ENCODE data around the gene MYO5C.
"Not testable (repeated sequence)": the region's sequence is repeated elsewhere in the genome, so short reads cannot be mapped to it uniquely, and the experiment has no call there.

The MYO5C gene

DNA sequence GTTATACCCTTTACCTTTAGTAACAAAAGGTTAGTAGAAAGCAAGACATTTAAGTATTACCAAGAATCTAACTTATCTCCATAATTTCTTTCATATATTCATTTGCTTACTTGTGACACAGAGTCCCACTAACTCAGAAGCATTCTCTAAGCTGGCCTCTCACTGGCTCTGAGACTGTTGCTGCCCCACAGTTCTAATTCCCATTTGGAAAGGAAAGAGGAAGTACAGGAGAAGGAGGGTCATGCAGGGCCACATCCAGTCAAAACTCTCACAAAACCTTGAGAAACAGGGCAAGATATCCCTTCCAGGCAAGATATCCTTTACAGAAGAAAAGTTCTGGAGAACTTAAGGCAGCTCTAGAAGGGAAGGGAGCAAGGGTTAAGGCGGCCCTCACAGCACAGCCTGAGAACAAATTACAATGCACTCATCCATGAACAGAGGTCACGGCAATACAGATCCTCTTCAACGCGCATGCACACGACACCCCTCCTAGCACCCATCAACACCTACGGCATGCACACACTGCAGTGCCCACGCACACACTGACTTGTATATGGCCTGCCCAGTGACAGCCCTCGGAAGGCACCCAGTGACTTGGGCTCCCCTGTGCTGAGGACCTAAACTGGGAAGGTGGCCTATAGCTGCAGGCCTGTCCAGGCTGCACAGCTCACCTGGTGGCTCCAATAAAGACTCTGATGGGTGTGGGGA, 13.0 kb upstream of the MYO5C start:
- no peak for DNase-seq

DNA sequence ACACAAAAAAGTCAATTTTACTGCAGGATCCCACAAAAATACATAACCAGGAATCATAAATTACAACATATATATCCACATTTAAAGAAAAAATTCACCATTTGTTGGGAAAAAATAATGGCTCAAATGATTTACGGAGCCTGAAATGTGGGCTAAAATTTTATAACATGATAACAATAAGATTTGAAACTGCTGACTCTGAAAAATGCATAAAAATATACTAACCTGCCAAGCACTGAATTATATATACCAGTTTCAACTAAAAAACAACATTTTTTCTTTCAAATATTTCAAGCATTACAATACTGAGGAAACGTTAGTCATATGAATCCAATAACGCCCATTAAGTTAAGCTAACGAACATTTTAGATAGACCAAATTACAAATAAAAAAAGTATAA, 12.2 kb upstream of the MYO5C start:
- no peak for DNase-seq

DNA sequence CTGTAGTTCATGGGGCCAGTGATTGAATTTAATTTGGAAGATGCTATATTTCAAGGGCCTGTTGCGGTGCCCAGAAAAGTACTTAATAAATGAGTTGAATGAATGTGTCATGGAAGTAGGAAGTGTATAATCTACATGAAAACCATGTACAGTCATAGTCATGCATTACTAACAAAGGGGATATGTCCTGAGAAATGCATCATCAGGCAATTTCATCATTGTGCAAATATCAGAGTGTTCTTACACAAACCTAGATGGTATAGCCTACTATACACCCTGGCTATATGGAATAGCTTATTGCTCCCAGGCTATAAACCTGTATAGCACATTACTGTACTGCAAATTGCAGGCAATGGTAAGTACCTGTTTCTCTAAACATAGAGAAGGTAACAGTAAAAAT, 10.7 kb upstream of the MYO5C start:
- no peak for DNase-seq

DNA sequence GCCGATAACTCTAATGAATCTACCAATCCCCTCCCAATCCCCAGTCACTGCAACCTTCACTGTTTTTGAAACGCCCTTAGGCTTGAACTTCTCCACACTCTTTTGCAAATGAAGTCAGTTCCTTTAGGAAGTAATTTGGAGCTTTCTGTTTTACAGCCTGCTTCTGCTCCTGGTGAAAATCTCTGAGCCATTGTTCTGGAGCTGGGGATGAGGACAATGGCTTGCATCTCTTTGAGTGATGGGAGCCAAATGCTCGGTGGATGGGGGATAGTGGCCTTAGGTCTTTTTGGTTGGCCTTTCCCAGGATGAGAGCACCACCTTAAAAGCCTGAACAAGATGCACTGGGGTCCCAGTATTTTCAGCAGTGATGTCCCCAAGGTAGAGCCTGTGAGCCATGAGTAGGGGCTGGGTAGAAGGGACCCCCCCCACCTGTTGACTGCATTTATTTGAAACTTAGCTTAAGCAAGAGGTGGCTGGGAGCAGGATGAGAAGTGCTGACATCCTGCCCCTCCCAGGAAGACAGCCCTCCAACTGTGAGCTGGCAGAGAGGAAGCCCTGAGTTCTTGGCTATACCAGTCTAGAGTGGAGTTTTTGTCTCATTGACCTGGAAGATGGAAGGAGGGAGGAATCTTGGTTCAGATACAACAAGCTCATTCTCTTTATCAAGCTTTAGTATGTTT, 7.6 kb upstream of the MYO5C start:
- DNase-seq = no peak

DNA sequence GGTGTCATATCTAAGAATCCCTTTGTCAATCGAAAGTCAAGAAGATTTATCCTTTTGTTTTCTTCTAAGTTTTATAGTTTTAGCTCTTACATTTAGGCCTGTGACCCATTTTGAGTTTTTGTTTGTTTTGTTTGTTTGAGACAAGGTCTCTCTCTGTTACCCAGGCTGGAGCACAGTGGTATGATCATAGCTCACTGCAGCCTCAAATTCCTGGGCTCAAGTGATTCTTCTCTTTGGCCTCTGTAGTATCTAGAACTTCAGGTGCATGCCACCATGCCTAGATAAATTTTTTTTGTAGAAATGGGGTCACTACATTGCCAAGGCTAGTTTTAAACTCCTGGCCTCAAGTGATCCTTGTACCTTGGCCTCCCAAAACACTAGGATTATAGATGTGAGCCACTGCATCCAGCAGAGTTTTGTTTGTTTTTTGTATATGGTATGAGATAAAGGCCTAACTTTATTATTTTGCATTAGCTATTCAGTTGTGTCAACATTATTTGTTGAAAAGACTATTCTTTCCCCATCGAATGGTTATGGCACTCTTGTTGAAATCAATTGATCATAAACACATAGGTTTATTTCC, 5.8 kb upstream of the MYO5C start:
- DNase-seq = no peak

DNA sequence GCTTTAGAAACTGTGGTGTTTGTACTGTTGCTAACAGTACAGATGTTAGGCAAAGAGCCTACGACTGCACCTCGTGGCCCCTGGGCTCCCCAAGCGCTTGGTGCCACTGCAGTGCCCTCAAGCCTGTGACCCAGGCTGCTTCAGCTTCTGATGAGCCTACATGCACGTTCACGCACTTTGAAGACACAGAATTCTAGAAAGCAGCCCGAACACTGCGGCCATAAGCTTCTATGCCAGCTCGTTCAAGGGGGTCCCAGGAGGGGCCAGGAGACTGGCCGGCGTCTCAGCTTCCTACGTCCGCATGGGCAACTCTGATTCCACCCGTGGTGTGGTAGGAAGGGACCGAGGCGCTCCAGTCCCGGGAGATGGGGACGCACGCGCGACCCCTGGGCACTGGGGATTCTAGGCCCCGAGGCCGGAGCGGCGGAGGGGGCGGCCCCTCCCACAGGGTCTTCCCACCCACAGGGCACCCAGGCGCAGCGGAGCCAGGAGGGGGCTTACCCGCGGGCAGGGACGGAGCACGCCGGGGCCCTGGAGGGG, 653 bp downstream of the MYO5C start:
- DNase-seq = no peak

DNA sequence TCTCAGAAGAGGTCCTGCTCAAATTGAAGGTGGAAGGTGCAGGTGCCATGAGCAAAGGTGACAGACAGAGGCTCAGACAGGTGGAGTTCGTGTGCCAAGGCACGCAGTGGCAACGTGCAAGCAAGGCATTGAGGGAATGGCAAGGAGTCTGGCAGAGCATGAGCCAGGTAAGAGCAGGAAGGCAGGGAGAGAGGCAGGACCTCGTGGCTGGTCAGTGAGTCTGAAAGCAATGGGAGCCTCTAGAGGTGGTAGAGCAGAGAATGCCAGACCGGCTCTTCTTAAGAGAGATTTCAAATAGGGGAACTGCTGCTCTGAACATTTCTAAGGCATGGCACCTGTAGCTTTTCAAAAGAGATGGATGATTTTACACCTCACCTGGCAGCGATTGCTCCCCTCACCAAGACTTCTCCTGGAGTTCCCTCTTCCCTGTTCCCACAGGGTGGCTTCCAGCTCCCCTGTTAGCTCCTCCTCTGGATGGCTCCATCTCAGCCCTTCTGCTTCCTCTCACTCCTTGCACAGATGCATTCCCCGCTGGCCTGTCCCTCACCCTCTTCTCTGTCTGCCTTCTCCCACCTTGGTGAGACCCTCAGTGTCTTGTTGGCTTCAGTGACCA, 2.7 kb downstream of the MYO5C start:
- DNase-seq = no peak

DNA sequence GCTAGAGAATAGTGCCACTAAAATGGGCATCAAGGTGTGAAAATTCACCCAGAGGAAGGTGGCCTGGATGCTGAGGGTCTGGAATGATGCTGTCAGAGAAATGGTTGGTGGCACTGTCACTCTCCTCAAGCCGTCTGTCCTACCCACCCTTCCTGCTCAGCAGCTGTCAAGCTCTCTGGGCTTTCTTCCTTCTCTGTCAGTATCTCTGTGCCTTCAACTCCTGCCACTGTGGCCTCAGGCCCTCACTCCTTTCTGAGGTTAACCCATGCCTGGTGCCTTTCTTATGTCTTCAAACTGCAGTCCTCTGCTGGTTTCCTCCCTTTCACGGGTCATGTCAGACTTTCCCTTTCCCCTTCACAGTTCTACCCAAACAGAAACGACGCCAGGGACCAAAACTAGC, 4.4 kb downstream of the MYO5C start:
- no peak for DNase-seq

DNA sequence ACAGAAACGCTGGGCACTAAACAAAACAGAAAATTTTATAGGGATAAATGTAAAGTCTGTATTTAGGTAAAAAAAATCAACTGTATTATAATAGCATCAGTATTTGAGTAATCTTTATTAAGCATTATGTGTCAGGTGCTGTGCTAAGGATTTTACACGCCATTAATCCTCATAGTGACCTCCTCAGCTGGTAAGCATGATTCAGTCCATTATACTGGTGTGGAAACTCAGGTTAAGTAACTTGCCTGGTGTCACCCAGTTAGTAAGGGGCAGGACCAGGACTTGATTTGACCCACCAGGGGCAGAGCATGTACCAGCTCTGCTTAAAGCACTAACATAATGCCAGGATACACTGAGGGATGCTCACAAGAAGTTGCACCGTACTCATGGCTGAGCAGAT, 4.8 kb downstream of the MYO5C start:
- no peak for DNase-seq

DNA sequence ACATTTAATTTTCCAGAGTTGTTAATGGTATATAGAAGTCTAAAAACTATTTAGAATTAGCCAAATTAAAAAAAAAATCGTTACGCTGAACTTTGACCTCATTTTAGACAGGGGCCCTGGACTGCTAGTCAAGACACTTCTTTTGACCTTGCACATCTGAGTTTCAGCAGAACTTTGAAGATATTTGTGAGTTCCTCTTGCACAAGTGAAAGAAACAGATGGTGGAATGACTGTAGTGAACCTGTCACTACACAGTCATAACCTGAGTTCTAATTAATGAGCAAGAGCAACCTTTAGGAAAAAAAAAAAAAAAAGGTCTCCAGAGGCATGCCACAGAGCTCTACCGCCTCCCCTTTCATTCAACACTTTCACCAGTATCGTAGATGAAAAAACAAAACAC, 5.3 kb downstream of the MYO5C start:
- DNase-seq = no peak

DNA sequence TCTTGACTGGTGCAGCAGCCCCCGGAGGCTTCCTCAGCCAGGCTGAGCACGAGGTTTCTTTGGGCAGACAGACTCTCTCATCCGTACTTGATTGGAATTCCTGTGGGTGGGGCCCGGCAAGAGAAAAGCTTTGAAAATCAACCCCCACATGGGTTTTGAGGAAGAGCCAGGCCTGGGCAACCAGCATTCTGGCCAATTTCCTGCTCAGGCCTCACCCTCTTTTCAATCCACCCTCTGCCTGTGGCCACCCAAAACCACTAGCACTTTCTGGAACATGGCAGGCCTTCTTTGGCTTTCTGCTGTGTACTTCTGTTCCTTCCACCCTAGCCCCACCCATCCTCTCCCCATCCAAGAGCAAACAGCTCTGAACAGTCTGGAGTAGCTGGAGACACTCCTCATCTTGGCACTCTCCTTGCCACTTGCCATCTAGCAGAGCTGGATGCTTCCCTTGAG, 5.9 kb downstream of the MYO5C start:
- DNase-seq = no peak

DNA sequence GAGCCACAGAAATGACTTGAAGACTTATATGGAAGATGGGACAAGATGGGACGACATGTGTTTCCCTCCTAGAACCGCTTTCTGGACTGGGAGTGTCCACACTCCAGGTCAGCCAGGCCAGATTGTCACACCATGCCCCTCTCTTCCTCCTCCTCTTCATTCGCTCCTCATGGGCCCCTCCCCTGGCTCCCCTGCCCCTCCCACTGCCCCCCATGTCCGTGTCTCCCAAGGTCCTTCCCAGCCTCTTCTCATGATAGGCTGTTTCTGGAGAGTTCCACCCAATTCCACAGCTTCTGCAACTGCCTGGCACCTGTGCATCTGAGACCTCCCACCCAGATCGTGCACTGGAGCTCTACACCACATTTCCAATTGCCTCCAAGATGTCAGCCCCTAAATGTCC, 6.6 kb downstream of the MYO5C start:
- DNase-seq = no peak

DNA sequence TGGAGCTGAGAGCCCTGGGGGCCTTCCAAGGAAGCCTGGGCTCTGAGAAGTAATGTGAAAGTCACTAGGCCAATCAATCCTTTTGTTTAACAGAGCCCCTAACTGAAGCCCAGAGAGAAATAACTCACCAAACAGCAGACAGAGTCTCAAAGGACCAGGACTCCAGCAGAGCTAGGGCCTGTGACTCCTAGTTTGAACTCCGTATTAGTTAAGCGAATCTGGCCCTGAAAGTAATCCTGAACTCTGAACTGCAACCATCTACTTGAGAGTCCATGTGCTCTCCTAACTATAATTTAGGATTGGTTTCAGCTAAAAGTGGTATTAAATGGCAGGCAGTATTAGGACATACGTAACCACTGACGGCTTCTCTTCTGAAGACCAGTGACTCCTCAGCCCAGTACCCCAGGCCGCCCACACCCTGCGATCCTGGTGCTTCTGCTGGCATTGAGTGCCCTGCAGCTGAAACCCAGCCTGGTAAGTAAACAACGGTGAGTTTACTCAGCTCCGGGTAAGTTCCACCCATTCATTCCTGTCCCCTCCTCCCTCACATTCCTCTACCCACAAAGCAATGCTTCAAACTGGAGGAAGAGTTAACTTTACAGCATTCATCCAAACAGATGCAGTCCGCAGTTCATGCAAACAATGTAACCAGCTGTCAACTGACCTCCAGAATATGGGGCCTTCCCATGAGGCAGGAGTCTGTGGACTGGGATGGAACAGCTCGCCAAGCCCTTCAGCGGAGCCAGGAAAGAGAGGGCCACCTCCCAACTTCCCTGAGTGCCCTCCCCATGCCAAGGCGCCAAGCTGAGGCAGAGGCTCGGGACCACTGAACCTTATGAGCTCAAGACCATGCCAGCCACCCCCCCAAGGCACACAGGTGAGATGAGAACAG, 7.3 kb downstream of the MYO5C start:
- DNase-seq = no peak

DNA sequence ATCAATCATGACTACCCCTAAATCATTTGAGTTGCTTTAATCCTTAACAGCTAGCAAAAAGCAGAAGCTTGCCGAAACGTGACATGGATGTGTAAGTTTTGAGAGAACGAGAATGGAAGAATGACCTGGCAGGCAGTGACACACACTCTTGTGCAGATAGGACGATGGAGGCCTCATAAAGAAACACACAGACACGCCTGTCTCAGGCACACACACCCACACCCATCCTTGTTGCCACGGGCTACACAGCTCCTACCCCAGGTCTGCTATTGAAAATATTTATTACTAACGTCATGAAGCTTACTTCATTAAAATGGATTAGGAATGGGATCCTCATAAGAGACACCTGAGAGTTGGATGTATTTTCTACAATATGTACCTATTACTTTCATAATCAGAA, 8.5 kb downstream of the MYO5C start:
- no peak for DNase-seq

DNA sequence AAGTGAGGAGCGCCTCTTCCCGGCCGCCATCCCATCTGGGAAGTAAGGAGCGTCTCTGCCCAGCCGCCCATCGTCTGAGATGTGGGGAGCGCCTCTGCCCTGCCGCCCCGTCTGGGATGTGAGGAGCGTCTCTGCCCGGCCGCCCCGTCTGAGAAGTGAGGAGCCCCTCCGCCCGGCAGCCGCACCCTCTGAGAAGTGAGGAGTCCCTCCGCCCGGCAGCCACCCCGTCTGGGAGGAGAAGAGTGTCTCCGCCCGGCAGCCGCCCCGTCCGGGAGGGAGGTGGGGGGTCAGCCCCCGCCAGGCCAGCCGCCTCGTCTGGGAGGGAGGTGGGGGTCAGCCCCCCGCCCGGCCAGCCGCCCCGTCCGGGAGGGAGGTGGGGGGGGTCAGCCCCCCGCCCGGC, 9.7 kb downstream of the MYO5C start:
- DNase-seq = not testable (repeated sequence)

DNA sequence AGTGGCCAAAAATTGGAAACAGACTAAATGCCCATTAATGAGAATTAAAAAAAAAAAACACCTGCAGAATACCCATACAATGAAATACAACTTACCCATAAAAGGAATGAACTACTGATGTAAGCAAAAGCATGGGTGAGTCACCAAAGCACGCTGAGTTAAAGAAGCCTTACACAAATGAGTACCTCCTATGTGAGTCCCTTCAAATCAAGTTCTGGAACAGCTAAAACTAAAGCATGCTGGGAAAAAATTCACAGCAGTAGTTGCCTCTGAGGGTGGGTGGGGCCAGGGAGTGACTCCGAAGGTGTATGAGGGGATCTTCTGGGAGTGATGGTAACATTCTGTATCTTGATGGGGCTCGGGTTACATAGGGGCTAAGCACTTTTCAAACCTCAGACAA, 11.4 kb downstream of the MYO5C start:
- DNase-seq = no peak

DNA sequence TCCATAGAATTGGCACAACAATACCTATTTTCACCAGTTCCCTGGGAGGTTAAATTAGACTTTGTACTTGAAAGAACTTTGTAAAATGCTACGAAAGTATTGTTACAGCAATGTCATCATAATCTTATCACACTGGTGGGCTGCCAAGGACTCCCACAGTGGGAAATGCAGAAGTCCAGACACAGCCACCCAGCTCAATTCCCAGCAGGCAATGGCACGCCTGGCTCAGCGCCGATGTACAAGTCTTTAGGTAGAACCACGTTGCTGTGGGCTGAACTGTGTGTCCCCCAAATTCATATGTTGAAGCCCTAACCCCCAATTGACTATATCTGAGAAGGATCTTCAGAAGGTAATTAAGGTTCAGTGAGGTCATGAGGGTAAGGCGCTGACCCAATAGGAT, 12.3 kb downstream of the MYO5C start:
- no peak for DNase-seq

DNA sequence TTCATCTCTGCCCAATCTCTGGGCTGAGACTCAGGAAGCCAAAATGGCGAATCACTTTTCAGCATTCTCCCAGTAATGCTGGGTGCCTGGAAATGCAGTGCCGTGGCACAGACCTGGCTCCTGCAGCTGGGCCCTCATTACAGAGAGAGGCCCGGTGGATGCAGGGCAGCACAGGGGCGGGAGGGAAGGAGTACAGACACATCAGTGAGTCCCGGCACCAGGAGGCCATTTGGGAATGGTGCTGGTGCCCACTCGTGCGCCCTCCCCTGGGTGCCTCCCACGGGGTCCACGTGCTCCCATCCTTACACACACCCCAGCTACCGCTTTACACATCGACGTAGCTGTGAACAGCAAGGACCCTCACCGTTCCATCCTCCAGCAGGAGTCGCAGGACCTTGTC, 13.2 kb downstream of the MYO5C start:
- no peak for DNase-seq

DNA sequence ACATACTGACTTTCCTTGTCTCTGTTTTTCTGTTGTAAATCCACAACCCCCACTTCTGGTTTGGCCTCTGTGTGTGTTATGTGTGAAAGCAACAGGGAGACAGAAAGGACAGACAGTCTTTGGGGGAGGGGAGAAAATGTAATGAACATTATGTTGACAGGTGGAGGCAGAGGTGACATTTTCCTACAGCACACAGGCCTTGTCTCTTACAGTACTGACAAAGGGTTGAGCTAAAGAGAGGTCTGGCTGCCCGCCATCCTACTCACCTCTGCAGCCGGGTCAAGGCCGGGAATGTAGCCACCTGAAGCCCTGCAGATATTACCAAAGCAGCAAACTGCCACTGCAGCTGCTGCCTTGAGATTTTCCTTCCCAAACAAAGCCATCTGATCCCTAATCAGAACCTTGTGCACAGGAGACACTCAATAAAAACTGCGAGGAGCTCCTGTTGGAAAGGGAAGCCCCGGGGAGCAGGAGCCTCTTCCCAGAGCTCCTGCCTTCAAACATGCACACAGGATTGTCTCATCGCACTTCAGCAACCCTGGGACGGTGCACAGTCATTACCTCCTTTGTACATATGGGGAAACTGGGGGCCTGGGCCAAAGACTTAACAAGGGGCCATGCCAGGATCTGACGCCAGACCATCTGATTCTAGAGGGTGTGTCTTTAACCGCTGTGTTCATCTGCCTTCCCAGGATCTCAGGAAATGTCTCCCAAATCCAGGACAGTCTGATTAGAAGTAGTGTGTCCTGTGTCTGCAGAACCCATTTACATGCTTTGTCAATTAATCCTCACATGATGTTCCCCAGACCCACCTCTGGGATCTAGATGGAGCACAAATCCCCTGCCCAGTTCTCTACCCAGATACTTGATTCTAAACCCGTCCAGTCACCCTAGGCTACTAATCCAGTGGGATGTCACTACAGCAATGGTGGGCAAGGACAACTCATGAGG, 14.2 kb downstream of the MYO5C start:
- no peak for DNase-seq

DNA sequence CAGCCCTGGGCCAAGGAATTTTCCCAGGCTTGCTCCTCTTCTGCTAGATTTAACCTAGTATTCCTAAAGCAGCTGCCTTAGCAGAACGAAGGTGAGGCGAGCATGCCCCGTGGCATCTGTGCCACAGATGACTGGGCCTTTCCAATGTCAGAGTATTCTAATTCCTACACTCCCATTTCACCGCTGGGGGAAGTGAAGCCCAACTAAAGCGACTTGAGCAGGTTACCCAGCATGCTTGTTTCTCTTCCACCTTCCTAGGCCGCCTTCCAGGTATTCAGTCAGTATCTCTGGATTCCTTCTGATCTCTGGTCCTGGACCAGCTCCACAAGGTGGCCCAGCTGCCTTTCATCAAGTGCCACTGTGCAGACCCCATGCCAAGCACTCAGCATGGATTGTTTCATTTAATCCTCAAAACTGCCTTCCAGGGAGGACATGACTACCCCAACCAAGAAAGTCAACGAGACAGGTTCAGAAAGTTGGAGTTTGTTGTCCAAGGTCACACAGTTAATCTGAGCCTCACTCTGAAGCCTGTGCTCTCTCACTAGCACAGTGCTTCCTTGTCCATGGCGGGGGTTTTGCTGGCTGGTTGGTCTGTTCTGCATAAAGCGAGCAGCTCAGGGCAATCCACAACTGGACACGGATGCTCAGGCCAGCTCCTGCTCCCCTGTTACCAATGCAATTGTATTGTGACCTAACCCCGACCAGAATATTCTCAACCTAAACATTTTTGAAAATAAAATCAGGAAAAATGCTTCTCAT, 15.1 kb downstream of the MYO5C start:
- no peak for DNase-seq

All from NCI-H1694 (cell line).